Spleen (tissue), 13 donors: ENCODE measurements around the gene CAMKK1. TPM values are rescaled to one million over a fixed set of nuclear protein-coding genes. Genes with fewer than 3 reads are reported as not detected.

Experiments
- DNase-seq: peaks from one replicate; pipeline ENCODE4 v3.0.0-alpha.2; 2020
- H3K27ac ChIP-seq, 8 donors: fragments of 200-600 bp; sonication (generic) in 7 of 8; 1 replicate in 4 of 8; 2 replicates in 4 of 8; pipeline versions ENCODE4 v1.5.0 to v1.8.0; 2016 to 2021; ENCODE audit warnings: inconsistent platforms in 4 of 8, mild to moderate bottlenecking in 4 of 8, moderate library complexity in 1 of 8
- H3K27me3 ChIP-seq, 7 donors: fragments of 200-600 bp; sonication (generic) in 6 of 7; replicated peaks in 1 of 7; 1 replicate in 4 of 7; 2 replicates in 3 of 7; pipeline versions ENCODE4 v1.5.0 to v1.8.0; 2016 to 2021; ENCODE audit warnings: inconsistent platforms in 3 of 7, mild to moderate bottlenecking in 1 of 7
- H3K36me3 ChIP-seq, 6 donors: fragments of 200-600 bp; sonication (generic) in 5 of 6; 1 replicate in 4 of 6; 2 replicates in 2 of 6; pipeline versions ENCODE4 v1.5.0 to v1.8.0; 2016 to 2021; ENCODE audit warnings: inconsistent platforms in 2 of 6
- H3K4me1 ChIP-seq, 6 donors: fragments of 200-600 bp; sonication (generic) in 5 of 6; 1 replicate in 3 of 6; 2 replicates in 3 of 6; pipeline versions ENCODE4 v1.5.0 to v1.8.0; 2016 to 2021; ENCODE audit warnings: inconsistent platforms in 3 of 6
- H3K4me3 ChIP-seq, 8 donors: fragments of 200-600 bp; sonication (generic) in 7 of 8; 1 replicate in 4 of 8; 2 replicates in 4 of 8; pipeline versions ENCODE4 v1.5.0 to v1.8.0; 2016 to 2021; ENCODE audit warnings: inconsistent platforms in 4 of 8, mild to moderate bottlenecking in 4 of 8, moderate library complexity in 2 of 8
- H3K9me3 ChIP-seq, 8 donors: fragments of 200-600 bp; sonication (generic) in 7 of 8; 1 replicate in 4 of 8; 2 replicates in 4 of 8; pipeline versions ENCODE4 v1.5.0 to v1.8.0; 2016 to 2021; ENCODE audit warnings: inconsistent platforms in 4 of 8
- CTCF ChIP-seq, 11 experiments: fragments of 200-600 bp in 7 of 11; fragments of 450-650 bp in 4 of 11; sonication (generic) in 4 of 11; IDR thresholded peaks in 8 of 11; conservative IDR thresholded peaks in 3 of 11; 1 replicate in 7 of 11; 2 replicates in 4 of 11; pipeline versions ENCODE4 v1.4.0 to v1.8.0; 2016 to 2021; ENCODE audit warnings: antibody characterized with exemption in 11 of 11, inconsistent platforms in 4 of 11, mild to moderate bottlenecking in 1 of 11
- POLR2A ChIP-seq, 3 donors: fragments of 450-650 bp; IDR thresholded peaks; one replicate each; pipeline ENCODE4 v1.5.1; 2017; ENCODE audit warnings: antibody characterized with exemption in 3 of 3, mild to moderate bottlenecking in 1 of 3
- POLR2AphosphoS5 ChIP-seq, 3 donors: sonication (generic); formaldehyde crosslinking; IDR thresholded peaks; one replicate each; pipeline ENCODE4 v1.5.1; 2017; ENCODE audit warnings: antibody characterized with exemption in 3 of 3
- WGBS, 5 donors: extraction: QIAGEN DNeasy Blood & Tissue Kit in 3 of 5; methylation state at CpG; one replicate each; pipeline versions ENCODE4 v1.1.5 to v1.1.7; 2013 to 2018; 5-methylcytosine and 5-hydroxymethylcytosine counted together
- intact Hi-C: fragments of 100-400 bp; cut with DNase I; formaldehyde crosslinking; loops from one replicate; pipeline ENCODE4 v1.15.0; 2023; ENCODE audit warnings: low total_unique reads
- long read RNA-seq, 2 donors: transcript quantifications; one replicate each; lab custom pipeline, GENCODE V29; 2026
- polyA plus RNA-seq, 3 donors: library from polyadenylated mRNA; stranded (reverse); fragments of 200-250 nt; gene quantifications; one replicate each; pipeline ENCODE4 v1.2.1, GENCODE V29; 2013
- total RNA-seq, 7 donors: library from RNA; depleted of rRNA in 3 of 7; stranded (reverse); fragments of >200 nt in 3 of 7; fragmentation: NEBNext Ultra II Directional in 4 of 7; extraction: Animal tissue kit (Norgen Biotek cat#: 25700) in 4 of 7; gene quantifications; one replicate each; pipeline versions ENCODE4 v1.1.0 to v1.2.1, GENCODE V29; 2016 to 2021
- donor health status: healthy with polysubstance abuse.
- donor health status: DM: no; HTN: no; CAD: no; lungs with moderate emphysema.
- donor health status: DM: no; HTN: no; CAD: no.
- donor health status: Bipolar disorder and iron deficiency.
- donor health status: healthy.
- donor health status: DM: no; HTN: no; CAD: no.
- donor health status: DM: yes; HTN: yes; CAD: no.

CAMKK1 gene
- total RNA-seq, result 10 to 100 TPM in 2 of 7 donors, 1 to 10 TPM in 5; 7.7 to 13.0 (median 8.8) TPM
- polyA plus RNA-seq, result 10 to 100 TPM in 1 of 3 donors, 1 to 10 TPM in 2; 5.2 to 10.0 (median 10.0) TPM
- long read RNA-seq, donor 1, result 0 reads
- long read RNA-seq, donor 2, result 0 reads

DNA sequence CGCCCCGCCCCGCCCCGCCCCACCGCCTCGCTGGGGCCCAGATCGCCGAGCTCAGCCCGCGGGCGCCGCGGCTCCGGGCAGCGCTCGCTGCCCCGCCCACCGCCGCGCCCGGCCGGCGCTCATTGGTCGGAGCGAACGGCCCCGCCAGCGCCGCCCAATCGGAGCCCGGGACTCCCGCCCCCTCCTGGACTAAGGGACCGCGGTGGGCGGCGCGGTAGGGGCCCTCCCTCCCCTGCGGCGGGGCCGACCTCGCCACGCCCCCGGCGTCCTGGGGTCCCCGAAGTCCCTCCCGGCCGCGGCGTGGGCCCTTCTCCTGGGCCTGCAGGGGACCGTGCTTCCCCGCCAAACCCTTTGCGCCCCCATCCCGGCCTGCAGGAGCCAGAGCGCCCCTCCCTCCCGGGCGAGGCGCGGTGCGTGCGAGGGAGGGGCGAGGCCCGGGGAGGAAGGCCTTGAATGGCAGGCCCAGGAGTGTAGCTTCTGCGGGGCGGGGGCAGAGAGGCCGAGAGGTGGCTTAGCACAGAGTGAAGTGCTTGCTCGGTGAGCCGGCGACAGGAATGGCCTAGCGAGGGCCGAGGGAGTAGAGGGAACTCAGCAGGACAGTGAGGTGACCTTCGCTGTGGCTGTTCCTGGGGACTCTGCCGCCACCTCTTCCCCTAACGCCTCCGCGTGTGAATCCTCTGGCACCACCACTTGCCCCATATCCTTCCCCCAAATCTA is at the start of gene CAMKK1:
TSS of gene CAMKK1 (minus strand) at position 51 of the 717 bp plus-strand sequence. CDS start 7,366 bp downstream, outside the sequence.
- Histone ChIP-seq H3K27ac (peak within 1 kb of the TSS; percentile 72 to 95 (median 87)), H3K4me3 (peak within 1 kb of the TSS; percentile 74 to 98 (median 88)), H3K9me3 (no peaks in the 10 kb centered on the region), H3K27me3 (no peaks in the 10 kb centered on the region), H3K4me1 (peaks cover 22 to 80% (median 50%) of the 10 kb centered on the region in 6 donors), H3K36me3 (peaks cover 0 to 21% (median 0%) of the 10 kb centered on the region in 6 donors)
- TF ChIP-seq CTCF (IDR thresholded peaks at IDR 0.05 in 8 of 11, conservative IDR thresholded peaks at IDR 0.05 in 3 of 11) (peak in 7 of 11 experiments; percentile 11 to 47 (median 20)), POLR2A (IDR thresholded peaks at IDR 0.05) (no peak), POLR2AphosphoS5 (IDR thresholded peaks at IDR 0.05) (peak; percentile 72 to 84 (median 73))
- intact Hi-C loops, result no loop called here
- DNase-seq, result peak; percentile 97
- WGBS, 5 donors, result 1 to 6% (median 3%) methylated on average over 17 to 75 of the region's 75 CpGs

- intact Hi-C loops, result no loop called here
- TF ChIP-seq POLR2AphosphoS5 (IDR thresholded peaks at IDR 0.05), result peak in 2 of 3 donors; percentile 13 to 70
- TF ChIP-seq POLR2A (IDR thresholded peaks at IDR 0.05), result no peak
- Histone ChIP-seq H3K9me3 (no peaks in the 10 kb centered on the region), H3K4me1 (peaks cover 0 to 16% (median 2%) of the 10 kb centered on the region in 6 donors), H3K27ac (no peak overlapping the region), H3K27me3 (no peaks in the 10 kb centered on the region), H3K4me3 (no peak overlapping the region), H3K36me3 (peaks cover 0 to 100% (median 93%) of the 10 kb centered on the region in 6 donors)
- 95 to 97% (median 96%) methylated on average over 30 to 48 of the region's 48 CpGs for WGBS, 5 donors
- DNase-seq, result peak; percentile 71
These were observed 48.3 kb upstream of the CAMKK1 start for GRCh38 chr17:3940965-3941698.

DNA sequence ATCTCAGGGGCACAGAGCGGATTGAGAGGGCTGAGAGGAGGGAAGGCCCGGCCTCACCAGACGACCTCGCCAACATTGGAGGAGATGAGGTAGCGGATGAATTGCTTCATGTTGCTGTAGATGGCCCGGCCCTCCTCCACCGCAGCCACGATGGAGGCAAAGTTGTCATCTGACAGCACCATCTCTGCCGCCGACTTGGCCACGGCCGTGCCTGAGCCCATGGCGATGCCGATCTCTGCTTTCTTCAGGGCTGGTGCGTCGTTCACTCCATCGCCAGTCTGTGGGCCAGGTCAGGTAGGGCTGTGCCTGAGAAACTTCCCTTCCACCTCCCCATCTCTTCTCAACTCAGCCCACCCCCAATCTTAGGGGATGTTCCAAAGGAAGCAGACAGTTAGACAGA is 44.5 kb upstream of the CAMKK1 start:
- TF ChIP-seq POLR2AphosphoS5 (IDR thresholded peaks at IDR 0.05) (peak in 1 of 3 donors; percentile 48), CTCF (IDR thresholded peaks at IDR 0.05 in 8 of 11, conservative IDR thresholded peaks at IDR 0.05 in 3 of 11) (no peak)
- 93 to 95% (median 94%) methylated on average over 14 to 17 of the region's 17 CpGs for WGBS, 5 donors
- H3K4me1 ChIP-seq, result peaks cover 0 to 7% (median 0%) of the 10 kb centered on the region in 6 donors
- intact Hi-C loops, result no loop called here
- DNase-seq, result no peak
- peaks cover 0 to 100% (median 88%) of the 10 kb centered on the region in 6 donors for H3K36me3 ChIP-seq
- no peaks in the 10 kb centered on the region for H3K27me3 ChIP-seq
- H3K4me3 ChIP-seq, result no peak overlapping the region
- H3K9me3 ChIP-seq, result no peaks in the 10 kb centered on the region
- H3K27ac ChIP-seq, result no peak overlapping the region

DNA sequence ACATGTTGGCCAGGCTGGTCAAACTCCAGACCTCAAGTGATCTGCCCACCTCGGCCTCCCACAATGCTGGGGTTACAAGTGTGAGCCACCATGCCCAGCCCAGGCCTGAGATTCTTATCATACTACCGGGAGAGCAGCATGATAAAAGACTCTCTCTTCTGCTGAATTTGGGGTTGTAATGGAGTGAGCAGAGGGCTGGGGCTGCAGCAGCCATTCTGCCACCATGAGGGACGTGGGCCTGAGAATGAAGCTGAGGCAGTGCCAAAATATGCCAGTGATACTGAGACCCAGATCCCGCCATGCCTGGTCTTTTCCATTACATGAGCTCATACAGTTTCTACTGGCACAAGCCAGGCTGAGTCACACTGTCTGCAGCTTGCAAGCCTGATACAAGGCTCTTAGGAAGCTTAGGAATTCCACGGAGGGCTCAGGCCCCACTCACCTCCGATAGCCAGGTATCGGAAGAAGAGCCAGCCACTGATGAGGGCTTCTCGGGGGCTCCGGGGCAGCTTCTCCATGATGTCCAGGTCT is 43.0 kb upstream of the CAMKK1 start:
- H3K36me3 ChIP-seq, result peaks cover 0 to 100% (median 83%) of the 10 kb centered on the region in 6 donors
- H3K27ac ChIP-seq, result no peak overlapping the region
- TF ChIP-seq POLR2AphosphoS5 (IDR thresholded peaks at IDR 0.05), result no peak
- TF ChIP-seq POLR2A (IDR thresholded peaks at IDR 0.05), result no peak
- no peak for TF ChIP-seq CTCF (IDR thresholded peaks at IDR 0.05 in 8 of 11, conservative IDR thresholded peaks at IDR 0.05 in 3 of 11)
- H3K4me3 ChIP-seq, result no peak overlapping the region
- DNase-seq, result no peak
- H3K9me3 ChIP-seq, result no peaks in the 10 kb centered on the region
- WGBS, 5 donors, result 93 to 100% (median 95%) methylated on average over 6 to 9 of the region's 9 CpGs
- no peaks in the 10 kb centered on the region for H3K27me3 ChIP-seq
- H3K4me1 ChIP-seq, result peaks cover 0 to 7% (median 0%) of the 10 kb centered on the region in 6 donors
- intact Hi-C loops, result no loop called here
